ENCODE results near the gene ASB18. TPM values are rescaled to one million over a fixed set of nuclear protein-coding genes. Genes with fewer than 3 reads are reported as not detected.

ASB18 gene
- total and polyA plus RNA-seq, 2 of the 8 experiments (the other 6 are each of a cell fraction or from before 2014, with no cell fraction given), result not detected

DNA sequence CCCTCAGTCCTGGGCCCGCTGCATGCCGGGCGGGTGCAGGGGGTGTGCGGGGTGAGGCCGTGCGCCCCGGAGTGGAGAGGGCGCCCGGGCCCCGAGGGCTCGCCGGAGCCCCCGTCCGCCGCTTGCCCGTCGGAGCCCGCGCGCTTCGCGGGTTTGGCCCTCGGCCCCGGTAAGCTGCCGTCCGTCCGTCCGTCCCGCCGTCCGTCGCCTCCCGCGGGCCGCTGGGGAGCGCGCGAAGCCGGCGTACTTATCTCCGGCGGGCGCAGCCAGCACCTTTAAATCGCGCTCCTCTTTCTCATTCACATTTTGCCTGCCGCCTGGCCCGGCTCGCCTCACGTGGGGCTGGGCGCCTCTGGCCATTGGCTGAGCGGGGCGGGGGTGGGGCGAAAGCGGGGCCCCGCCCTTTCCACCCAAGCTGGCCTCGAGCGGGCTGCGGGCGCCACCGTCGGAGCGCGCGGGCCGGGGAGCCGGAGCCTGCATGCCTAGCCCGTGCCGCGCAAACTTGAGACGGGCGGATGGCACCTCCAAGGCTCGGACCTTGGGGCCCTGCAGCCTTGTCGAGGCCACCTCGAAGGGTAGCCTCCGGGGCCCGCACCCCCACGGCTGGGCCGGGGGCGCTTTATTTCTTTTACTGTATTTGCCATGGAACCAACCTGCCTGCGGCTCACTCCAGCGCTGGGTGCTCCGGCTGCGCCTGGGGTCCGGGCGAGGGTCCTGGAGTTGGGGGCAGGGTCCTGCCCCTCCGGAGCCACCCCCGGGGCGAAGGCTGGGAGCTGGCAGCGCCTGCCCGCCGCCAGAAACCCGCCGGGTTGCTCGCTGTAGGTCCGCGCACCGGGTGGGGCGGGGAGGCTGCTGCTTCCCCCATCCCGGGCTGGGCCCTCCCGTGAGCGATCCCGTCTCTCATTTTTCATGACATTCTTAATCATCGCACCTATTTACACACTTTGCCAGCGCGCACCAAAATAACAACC, 95.8 kb downstream of the ASB18 start, which contains the start of gene GBX2 (continued):
- TF ChIP-seq MAFK (IDR thresholded peaks at IDR 0.05; ENCODE audit: low read depth, low read length) (no peak), HDAC6 (IDR thresholded peaks at IDR 0.05; ENCODE audit: low read depth, low read length) (no peak), SIX5 (IDR thresholded peaks at IDR 0.05; ENCODE audit: low read depth, low read length) (no peak), PHF8 (conservative IDR thresholded peaks at IDR 0.05; ENCODE audit: low read depth, low read length) (no peak; the same call in 1 of the 2 replicates), POU5F1 (IDR thresholded peaks at IDR 0.05; ENCODE audit: low read depth, low read length) (no peak), GTF2F1 (IDR thresholded peaks at IDR 0.05; ENCODE audit: borderline replicate concordance, low read depth, low read length) (no peak), CHD2 (IDR thresholded peaks at IDR 0.05; ENCODE audit: low read length) (0 out of 2 replicates have a peak, but pooled peaks have one; percentile 8)
- TF ChIP-seq, protein P1, sequence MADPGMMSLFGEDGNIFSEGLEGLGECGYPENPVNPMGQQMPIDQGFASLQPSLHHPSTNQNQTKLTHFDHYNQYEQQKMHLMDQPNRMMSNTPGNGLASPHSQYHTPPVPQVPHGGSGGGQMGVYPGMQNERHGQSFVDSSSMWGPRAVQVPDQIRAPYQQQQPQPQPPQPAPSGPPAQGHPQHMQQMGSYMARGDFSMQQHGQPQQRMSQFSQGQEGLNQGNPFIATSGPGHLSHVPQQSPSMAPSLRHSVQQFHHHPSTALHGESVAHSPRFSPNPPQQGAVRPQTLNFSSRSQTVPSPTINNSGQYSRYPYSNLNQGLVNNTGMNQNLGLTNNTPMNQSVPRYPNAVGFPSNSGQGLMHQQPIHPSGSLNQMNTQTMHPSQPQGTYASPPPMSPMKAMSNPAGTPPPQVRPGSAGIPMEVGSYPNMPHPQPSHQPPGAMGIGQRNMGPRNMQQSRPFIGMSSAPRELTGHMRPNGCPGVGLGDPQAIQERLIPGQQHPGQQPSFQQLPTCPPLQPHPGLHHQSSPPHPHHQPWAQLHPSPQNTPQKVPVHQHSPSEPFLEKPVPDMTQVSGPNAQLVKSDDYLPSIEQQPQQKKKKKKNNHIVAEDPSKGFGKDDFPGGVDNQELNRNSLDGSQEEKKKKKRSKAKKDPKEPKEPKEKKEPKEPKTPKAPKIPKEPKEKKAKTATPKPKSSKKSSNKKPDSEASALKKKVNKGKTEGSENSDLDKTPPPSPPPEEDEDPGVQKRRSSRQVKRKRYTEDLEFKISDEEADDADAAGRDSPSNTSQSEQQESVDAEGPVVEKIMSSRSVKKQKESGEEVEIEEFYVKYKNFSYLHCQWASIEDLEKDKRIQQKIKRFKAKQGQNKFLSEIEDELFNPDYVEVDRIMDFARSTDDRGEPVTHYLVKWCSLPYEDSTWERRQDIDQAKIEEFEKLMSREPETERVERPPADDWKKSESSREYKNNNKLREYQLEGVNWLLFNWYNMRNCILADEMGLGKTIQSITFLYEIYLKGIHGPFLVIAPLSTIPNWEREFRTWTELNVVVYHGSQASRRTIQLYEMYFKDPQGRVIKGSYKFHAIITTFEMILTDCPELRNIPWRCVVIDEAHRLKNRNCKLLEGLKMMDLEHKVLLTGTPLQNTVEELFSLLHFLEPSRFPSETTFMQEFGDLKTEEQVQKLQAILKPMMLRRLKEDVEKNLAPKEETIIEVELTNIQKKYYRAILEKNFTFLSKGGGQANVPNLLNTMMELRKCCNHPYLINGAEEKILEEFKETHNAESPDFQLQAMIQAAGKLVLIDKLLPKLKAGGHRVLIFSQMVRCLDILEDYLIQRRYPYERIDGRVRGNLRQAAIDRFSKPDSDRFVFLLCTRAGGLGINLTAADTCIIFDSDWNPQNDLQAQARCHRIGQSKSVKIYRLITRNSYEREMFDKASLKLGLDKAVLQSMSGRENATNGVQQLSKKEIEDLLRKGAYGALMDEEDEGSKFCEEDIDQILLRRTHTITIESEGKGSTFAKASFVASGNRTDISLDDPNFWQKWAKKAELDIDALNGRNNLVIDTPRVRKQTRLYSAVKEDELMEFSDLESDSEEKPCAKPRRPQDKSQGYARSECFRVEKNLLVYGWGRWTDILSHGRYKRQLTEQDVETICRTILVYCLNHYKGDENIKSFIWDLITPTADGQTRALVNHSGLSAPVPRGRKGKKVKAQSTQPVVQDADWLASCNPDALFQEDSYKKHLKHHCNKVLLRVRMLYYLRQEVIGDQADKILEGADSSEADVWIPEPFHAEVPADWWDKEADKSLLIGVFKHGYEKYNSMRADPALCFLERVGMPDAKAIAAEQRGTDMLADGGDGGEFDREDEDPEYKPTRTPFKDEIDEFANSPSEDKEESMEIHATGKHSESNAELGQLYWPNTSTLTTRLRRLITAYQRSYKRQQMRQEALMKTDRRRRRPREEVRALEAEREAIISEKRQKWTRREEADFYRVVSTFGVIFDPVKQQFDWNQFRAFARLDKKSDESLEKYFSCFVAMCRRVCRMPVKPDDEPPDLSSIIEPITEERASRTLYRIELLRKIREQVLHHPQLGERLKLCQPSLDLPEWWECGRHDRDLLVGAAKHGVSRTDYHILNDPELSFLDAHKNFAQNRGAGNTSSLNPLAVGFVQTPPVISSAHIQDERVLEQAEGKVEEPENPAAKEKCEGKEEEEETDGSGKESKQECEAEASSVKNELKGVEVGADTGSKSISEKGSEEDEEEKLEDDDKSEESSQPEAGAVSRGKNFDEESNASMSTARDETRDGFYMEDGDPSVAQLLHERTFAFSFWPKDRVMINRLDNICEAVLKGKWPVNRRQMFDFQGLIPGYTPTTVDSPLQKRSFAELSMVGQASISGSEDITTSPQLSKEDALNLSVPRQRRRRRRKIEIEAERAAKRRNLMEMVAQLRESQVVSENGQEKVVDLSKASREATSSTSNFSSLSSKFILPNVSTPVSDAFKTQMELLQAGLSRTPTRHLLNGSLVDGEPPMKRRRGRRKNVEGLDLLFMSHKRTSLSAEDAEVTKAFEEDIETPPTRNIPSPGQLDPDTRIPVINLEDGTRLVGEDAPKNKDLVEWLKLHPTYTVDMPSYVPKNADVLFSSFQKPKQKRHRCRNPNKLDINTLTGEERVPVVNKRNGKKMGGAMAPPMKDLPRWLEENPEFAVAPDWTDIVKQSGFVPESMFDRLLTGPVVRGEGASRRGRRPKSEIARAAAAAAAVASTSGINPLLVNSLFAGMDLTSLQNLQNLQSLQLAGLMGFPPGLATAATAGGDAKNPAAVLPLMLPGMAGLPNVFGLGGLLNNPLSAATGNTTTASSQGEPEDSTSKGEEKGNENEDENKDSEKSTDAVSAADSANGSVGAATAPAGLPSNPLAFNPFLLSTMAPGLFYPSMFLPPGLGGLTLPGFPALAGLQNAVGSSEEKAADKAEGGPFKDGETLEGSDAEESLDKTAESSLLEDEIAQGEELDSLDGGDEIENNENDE (IDR thresholded peaks at IDR 0.05; ENCODE audit: insufficient replicate concordance, low read length), result no peak
- TF ChIP-seq, protein P2, sequence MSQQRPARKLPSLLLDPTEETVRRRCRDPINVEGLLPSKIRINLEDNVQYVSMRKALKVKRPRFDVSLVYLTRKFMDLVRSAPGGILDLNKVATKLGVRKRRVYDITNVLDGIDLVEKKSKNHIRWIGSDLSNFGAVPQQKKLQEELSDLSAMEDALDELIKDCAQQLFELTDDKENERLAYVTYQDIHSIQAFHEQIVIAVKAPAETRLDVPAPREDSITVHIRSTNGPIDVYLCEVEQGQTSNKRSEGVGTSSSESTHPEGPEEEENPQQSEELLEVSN (IDR thresholded peaks at IDR 0.05), result peak; percentile 96

Measured in H1 (cell line).